Panc1 (cell line): Measurements from ENCODE around the gene CCL20. TPM values are rescaled to one million over a fixed set of nuclear protein-coding genes. Genes with fewer than 3 reads are reported as not detected.

Experiments
- ATAC-seq: fragments of 200-7000 bp; cut with Tn5 transposase; 2 replicates; pipeline ENCODE4 v1.9.1; 2020; ENCODE audit warnings: mild to moderate bottlenecking, moderate library complexity
- BruUV-seq: library from RNA; stranded (reverse); fragments of 400-500 nt; replicated peaks from 2 replicates; lab custom pipeline; 2021; lab: Mats Ljungman, UMichigan
- CTCF ChIA-PET: fragments of 300-600 bp; sonication (Branson Sonifier 250); formaldehyde crosslinking; loops from one replicate; lab custom pipeline; 2022; ENCODE audit warnings: antibody characterized with exemption; lab: Charles Lee
- POLR2A ChIA-PET: fragments of 300-600 bp; sonication (Branson Sonifier 250); formaldehyde crosslinking; loops from one replicate; lab custom pipeline; 2022; ENCODE audit warnings: antibody characterized with exemption; lab: Charles Lee
- DNase-seq: peaks from one replicate; pipeline ENCODE4 v3.0.0-alpha.2; 2010; ENCODE audit warnings: low read depth, low spot score
- H3K27ac ChIP-seq: 2 replicates; pipeline ENCODE4 v1.5.1; 2011; ENCODE audit warnings: mild to moderate bottlenecking, low read length, inconsistent platforms
- H3K27me3 ChIP-seq: fragments of 200-500 bp; sonication (Bioruptor generic); 2 replicates; pipeline ENCODE4 v1.6.0; 2014; ENCODE audit warnings: low read length, inconsistent platforms; ENCODE audit not compliant: control insufficient read depth, insufficient read depth
- H3K36me3 ChIP-seq: fragments of 200-500 bp; sonication (Bioruptor generic); 2 replicates; pipeline ENCODE4 v1.5.1; 2014; ENCODE audit warnings: inconsistent platforms, mild to moderate bottlenecking, low read length, moderate library complexity; ENCODE audit not compliant: control insufficient read depth, insufficient read depth
- H3K4me1 ChIP-seq: 2 replicates; pipeline ENCODE4 v1.5.1; 2011; ENCODE audit warnings: inconsistent platforms, mild to moderate bottlenecking, low read length, moderate library complexity; ENCODE audit not compliant: control insufficient read depth, insufficient read depth
- H3K4me3 ChIP-seq, 2 experiments: 2 replicates each; pipeline ENCODE4 v1.5.1; 2011 to 2012; ENCODE audit warnings: low read depth in 2 of 2, low read length in 2 of 2, mild to moderate bottlenecking in 2 of 2, inconsistent platforms in 1 of 2, moderate library complexity in 1 of 2
- H3K9me3 ChIP-seq: fragments of 200-500 bp; sonication (Bioruptor generic); 2 replicates; pipeline ENCODE4 v1.5.1; 2014; ENCODE audit warnings: low read depth, mild to moderate bottlenecking, inconsistent platforms, low read length, moderate library complexity; ENCODE audit not compliant: control insufficient read depth, insufficient read depth
- POLR2AphosphoS5 ChIP-seq: IDR thresholded peaks from 2 replicates; pipeline ENCODE4 v1.6.1; 2012; ENCODE audit warnings: mild to moderate bottlenecking, low read depth, low read length, moderate library complexity
- SIN3A ChIP-seq: IDR thresholded peaks from 2 replicates; pipeline ENCODE4 v1.6.1; 2012; ENCODE audit warnings: low read depth, mild to moderate bottlenecking, low read length, moderate library complexity, borderline replicate concordance; ENCODE audit not compliant: insufficient read depth
- TCF7L2 ChIP-seq: IDR thresholded peaks from 2 replicates; pipeline ENCODE4 v1.6.1; 2011; ENCODE audit warnings: mild to moderate bottlenecking, low read depth, low read length, inconsistent platforms
- in situ Hi-C: cut with HindIII; loops from 2 replicates; pipeline ENCODE4 v1.10.0; 2016; ENCODE audit warnings: low sequenced_read_pairs, low pct_unique_long_range_greater_than_20kb
- intact Hi-C: fragments of 100-400 bp; cut with micrococcal nuclease; formaldehyde crosslinking; loops from one replicate; pipeline ENCODE4 v1.10.0; 2022; ENCODE audit not compliant: unreplicated experiment
- total RNA-seq: library from RNA; stranded (reverse); gene quantifications from one replicate; pipeline ENCODE4 v1.2.1, GENCODE V29; 2021; ENCODE audit not compliant: unreplicated experiment
- TF ChIP-seq, protein P1 (sequence below), 2 experiments: IDR thresholded peaks; 2 replicates each; pipeline ENCODE4 v1.6.1; 2011 to 2012; ENCODE audit warnings: low read depth in 2 of 2, control low read depth in 1 of 2, low read length in 1 of 2, mild to moderate bottlenecking in 1 of 2, moderate library complexity in 1 of 2; ENCODE audit not compliant: insufficient read depth in 1 of 2
- TF ChIP-seq, protein P2 (sequence below): fragments of 450-650 bp; IDR thresholded peaks from 2 replicates; pipeline ENCODE4 v1.5.1; 2017; ENCODE audit warnings: mild to moderate bottlenecking

The CCL20 gene
- total RNA-seq, 1 experiment from 2014 or later: not detected

- no peaks in the 10 kb centered on the region for H3K4me1 ChIP-seq
- H3K9me3 ChIP-seq: no peaks in the 10 kb centered on the region
- no peaks in the 10 kb centered on the region for H3K27me3 ChIP-seq
- intact Hi-C loops (no loop called here), in situ Hi-C loops (no loop called here)
- ChIA-PET CTCF (no interaction called here), POLR2A (no interaction called here)
- H3K4me3 ChIP-seq: no peak overlapping the region
- ATAC-seq (no peak), DNase-seq (no peak)
- H3K36me3 ChIP-seq: no peaks in the 10 kb centered on the region
- no TSS peak for BruUV-seq
- H3K27ac ChIP-seq: no peak overlapping the region
- TF ChIP-seq, protein P1, sequence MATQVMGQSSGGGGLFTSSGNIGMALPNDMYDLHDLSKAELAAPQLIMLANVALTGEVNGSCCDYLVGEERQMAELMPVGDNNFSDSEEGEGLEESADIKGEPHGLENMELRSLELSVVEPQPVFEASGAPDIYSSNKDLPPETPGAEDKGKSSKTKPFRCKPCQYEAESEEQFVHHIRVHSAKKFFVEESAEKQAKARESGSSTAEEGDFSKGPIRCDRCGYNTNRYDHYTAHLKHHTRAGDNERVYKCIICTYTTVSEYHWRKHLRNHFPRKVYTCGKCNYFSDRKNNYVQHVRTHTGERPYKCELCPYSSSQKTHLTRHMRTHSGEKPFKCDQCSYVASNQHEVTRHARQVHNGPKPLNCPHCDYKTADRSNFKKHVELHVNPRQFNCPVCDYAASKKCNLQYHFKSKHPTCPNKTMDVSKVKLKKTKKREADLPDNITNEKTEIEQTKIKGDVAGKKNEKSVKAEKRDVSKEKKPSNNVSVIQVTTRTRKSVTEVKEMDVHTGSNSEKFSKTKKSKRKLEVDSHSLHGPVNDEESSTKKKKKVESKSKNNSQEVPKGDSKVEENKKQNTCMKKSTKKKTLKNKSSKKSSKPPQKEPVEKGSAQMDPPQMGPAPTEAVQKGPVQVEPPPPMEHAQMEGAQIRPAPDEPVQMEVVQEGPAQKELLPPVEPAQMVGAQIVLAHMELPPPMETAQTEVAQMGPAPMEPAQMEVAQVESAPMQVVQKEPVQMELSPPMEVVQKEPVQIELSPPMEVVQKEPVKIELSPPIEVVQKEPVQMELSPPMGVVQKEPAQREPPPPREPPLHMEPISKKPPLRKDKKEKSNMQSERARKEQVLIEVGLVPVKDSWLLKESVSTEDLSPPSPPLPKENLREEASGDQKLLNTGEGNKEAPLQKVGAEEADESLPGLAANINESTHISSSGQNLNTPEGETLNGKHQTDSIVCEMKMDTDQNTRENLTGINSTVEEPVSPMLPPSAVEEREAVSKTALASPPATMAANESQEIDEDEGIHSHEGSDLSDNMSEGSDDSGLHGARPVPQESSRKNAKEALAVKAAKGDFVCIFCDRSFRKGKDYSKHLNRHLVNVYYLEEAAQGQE (IDR thresholded peaks at IDR 0.05; ENCODE audit: insufficient read depth in 1 of 2, low read depth in 2 of 2, low read length in 1 of 2): no peak
Measured at GRCh38 chr2:227802882-227803281, 10.8 kb upstream of the CCL20 start.

DNA sequence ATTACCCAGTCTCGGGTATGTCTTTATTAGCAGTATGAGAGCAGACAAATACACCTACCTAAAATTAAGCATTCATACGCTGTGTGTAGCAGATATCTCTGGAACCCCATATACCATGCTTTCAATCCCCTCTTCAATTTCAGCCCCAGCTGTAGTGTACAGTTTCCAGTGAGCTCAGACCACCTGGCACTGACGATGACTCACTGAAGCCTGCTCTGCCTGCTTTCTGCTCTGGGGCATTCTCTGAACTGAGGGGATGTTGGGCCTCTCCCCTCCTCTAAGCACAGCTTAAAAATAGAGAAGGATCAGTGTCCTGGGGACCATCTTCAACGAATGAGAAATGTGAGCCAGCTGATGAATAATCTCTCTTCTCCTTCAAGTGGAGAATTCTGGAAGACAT lies 8.7 kb upstream of the CCL20 start:
- Histone ChIP-seq H3K4me1 (no peaks in the 10 kb centered on the region), H3K27me3 (no peaks in the 10 kb centered on the region), H3K9me3 (no peaks in the 10 kb centered on the region), H3K36me3 (no peaks in the 10 kb centered on the region), H3K4me3 (no peak overlapping the region), H3K27ac (no peak overlapping the region)
- intact Hi-C loops (no loop called here), in situ Hi-C loops (no loop called here)
- ChIA-PET POLR2A (no interaction called here), CTCF (no interaction called here)
- no peak for TF ChIP-seq TCF7L2
- no peak for TF ChIP-seq SIN3A
- TF ChIP-seq, protein P2, sequence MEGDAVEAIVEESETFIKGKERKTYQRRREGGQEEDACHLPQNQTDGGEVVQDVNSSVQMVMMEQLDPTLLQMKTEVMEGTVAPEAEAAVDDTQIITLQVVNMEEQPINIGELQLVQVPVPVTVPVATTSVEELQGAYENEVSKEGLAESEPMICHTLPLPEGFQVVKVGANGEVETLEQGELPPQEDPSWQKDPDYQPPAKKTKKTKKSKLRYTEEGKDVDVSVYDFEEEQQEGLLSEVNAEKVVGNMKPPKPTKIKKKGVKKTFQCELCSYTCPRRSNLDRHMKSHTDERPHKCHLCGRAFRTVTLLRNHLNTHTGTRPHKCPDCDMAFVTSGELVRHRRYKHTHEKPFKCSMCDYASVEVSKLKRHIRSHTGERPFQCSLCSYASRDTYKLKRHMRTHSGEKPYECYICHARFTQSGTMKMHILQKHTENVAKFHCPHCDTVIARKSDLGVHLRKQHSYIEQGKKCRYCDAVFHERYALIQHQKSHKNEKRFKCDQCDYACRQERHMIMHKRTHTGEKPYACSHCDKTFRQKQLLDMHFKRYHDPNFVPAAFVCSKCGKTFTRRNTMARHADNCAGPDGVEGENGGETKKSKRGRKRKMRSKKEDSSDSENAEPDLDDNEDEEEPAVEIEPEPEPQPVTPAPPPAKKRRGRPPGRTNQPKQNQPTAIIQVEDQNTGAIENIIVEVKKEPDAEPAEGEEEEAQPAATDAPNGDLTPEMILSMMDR: no peak
- TF ChIP-seq POLR2AphosphoS5: no peak
- TF ChIP-seq, protein P1 (IDR thresholded peaks at IDR 0.05; ENCODE audit: insufficient read depth in 1 of 2, low read depth in 2 of 2, low read length in 1 of 2): no peak
- DNase-seq (no peak), ATAC-seq (no peak)
- BruUV-seq: no TSS peak
